AG04449 (cell line): ENCODE results near the gene ITSN2.
A peak's percentile ranks its signal among the peaks of the same experiment; 100 is the strongest.

Experiments used
- CTCF ChIA-PET: fragments of 350-600 bp; formaldehyde crosslinking; extraction: SDS; loops from one replicate; lab custom pipeline; 2021; ENCODE audit warnings: antibody characterized with exemption; lab: Yijun Ruan, JAX
- POLR2A ChIA-PET: fragments of 400-600, 350-600 bp; formaldehyde crosslinking; extraction: SDS; loops from one replicate; lab custom pipeline; 2020; ENCODE audit warnings: antibody characterized with exemption, inconsistent platforms; lab: Yijun Ruan, JAX
- DNase-seq: peaks from one replicate; pipeline ENCODE4 v3.0.0-alpha.2; 2010; ENCODE audit warnings: low read depth, low spot score
- H3K4me3 ChIP-seq: 2 replicates; pipeline ENCODE4 v1.5.1; 2011; ENCODE audit warnings: low read depth, mild to moderate bottlenecking, control low read depth, low read length
- CTCF ChIP-seq: IDR thresholded peaks from one replicate; pipeline ENCODE4 v1.5.1; 2011; ENCODE audit warnings: mild to moderate bottlenecking, moderate library complexity, low read length, control low read depth, inconsistent platforms; ENCODE audit not compliant: insufficient read depth; ENCODE audit errors: missing control alignments

The ITSN2 gene

DNA sequence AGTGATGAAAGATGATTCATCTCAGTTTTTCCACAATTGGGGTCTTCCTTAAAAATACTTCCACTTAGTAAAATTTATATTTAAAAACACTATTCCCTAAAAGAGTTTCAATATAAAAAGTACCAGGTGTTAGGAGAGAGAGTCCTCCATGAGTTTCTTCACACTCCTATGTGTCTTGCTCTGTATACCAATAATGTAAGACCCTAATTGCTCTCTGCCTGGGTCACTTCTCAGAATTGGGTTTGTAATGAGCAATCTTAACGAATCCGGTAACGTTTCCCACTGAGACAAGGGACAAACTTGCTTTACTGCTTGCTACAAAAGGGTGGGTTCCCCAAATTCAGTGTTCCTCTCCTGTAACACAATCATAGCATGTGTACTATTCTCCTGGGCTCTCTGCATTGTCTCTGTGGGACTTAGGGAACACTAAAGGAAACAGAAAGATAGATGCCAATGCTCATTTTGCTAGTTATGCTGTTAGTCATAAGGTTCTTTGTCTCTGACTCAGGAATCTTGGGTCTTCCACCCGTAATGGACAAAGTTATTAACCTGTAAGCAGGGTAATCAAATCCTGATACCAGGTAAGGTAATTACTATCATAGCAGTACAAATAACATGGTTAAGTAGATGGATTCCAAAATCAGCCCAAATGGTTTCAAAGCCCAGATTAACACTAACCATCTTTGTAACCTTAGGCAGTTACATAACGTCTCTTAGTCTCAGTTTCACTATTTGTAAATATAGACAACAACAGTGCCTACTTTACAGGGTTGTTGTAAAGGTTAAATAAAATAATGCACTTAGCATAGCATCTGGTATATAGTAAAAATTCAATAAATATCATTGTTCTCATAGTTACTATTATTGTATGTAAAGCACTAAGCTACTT is 46.3 kb downstream of the ITSN2 start:
- ChIA-PET POLR2A (no interaction called here), CTCF (no interaction called here)
- H3K4me3 ChIP-seq = no peak overlapping the region
- TF ChIP-seq CTCF = no peak
- DNase-seq = peak; percentile 4

- ChIA-PET CTCF (interaction anchor here (1.8 kb wide), 1 partner anchor 520 kb away, joined by 6 read pairs; no protein-coding TSS in a partner anchor), POLR2A (interaction anchor here (0.6 kb wide), 1 partner anchor 10 kb away, joined by 3 read pairs; no protein-coding TSS in a partner anchor)
- no peak for DNase-seq
- no peak overlapping the region for H3K4me3 ChIP-seq
- no peak for TF ChIP-seq CTCF
These were observed 52.4 kb downstream of the ITSN2 start for GRCh38 chr2:24307961-24308360.

GRCh38 chr2:24304631-24305030 is 55.7 kb downstream of the ITSN2 start:
- ChIA-PET POLR2A (no interaction called here), CTCF (interaction anchor here (1.2 kb wide), 1 partner anchor 480 kb away, joined by 3 read pairs; no protein-coding TSS in a partner anchor)
- DNase-seq = no peak

GRCh38 chr2:24304098-24304497 is 56.2 kb downstream of the ITSN2 start:
- ChIA-PET POLR2A (no interaction called here), CTCF (no interaction called here)
- peak; percentile 55 for DNase-seq
- no peak overlapping the region for H3K4me3 ChIP-seq
- no peak for TF ChIP-seq CTCF

More at GRCh38 chr2:24304631-24305030, 55.7 kb downstream of the ITSN2 start:
- no peak overlapping the region for H3K4me3 ChIP-seq
- no peak for TF ChIP-seq CTCF

DNA sequence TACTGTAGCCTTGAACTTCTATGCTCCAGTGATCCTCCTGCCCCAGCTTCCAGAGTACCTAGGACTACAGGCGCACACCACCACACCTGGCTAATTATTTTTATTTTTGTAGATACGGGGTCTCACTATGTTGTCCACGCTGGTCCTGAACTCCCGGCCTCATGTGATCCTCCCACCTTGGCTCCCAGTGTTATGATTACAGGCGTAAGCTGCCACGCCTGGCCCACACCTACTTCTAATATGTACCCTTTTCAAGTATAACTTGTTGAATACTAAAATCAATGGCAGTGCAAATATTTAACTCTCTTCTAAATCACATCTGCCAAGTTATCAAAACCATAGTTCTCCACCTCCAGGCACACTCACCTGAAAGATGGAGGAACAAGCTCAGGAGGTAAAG is 58.7 kb downstream of the ITSN2 start:
- ChIA-PET POLR2A (no interaction called here), CTCF (interaction anchor here (0.6 to 0.7 kb wide), 2 partner anchors 41 to 478 kb away, joined by 3 read pairs; no protein-coding TSS in a partner anchor)
- DNase-seq = no peak

More for the DNA sequence above, 58.7 kb downstream of the ITSN2 start:
- no peak for TF ChIP-seq CTCF
- H3K4me3 ChIP-seq = no peak overlapping the region
